ENCODE results near the gene PRKCI.

Gene PRKCI

DNA sequence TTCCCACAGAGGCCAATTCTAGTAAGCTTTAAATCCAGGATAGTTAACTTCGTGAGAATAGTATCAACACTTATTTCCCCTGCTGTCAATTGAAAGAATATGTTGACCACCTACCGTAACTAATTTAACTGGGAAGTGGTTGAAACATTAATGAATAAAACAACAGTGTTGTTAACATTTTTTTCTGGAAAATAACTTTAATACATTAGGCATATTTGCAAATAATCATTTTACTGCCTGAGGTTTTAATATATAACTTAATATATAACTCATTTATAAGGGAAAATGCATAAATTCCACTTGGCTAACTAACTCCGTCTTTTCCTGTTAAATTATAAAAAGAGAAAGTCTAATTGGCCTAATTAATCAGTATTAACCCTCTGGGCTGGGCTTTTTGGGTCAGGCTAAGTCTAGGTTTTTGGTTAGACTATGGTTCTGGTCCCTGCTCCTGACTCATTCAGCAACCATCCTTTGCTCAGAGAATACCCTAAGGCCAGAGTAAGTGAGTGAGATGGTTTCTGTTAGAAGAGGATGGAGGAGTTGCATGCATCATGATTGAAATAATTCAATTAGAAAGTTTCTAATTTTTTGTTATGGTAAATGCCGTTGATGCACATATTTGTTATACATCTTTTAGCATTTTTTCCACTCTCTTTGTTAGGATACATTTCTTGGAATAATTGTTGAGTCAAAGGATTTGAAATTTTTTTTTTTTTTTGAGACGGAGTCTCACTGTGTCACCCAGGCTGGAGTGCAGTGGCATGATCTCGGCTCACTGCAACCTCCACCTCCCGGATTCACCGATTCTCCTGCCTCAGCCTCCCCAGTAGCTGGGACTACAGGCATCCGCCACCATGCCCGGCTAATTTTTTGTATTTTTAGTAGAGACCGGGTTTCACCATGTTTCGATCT is 124.5 kb downstream of the PRKCI start:
- no peak for DNase-seq

DNA sequence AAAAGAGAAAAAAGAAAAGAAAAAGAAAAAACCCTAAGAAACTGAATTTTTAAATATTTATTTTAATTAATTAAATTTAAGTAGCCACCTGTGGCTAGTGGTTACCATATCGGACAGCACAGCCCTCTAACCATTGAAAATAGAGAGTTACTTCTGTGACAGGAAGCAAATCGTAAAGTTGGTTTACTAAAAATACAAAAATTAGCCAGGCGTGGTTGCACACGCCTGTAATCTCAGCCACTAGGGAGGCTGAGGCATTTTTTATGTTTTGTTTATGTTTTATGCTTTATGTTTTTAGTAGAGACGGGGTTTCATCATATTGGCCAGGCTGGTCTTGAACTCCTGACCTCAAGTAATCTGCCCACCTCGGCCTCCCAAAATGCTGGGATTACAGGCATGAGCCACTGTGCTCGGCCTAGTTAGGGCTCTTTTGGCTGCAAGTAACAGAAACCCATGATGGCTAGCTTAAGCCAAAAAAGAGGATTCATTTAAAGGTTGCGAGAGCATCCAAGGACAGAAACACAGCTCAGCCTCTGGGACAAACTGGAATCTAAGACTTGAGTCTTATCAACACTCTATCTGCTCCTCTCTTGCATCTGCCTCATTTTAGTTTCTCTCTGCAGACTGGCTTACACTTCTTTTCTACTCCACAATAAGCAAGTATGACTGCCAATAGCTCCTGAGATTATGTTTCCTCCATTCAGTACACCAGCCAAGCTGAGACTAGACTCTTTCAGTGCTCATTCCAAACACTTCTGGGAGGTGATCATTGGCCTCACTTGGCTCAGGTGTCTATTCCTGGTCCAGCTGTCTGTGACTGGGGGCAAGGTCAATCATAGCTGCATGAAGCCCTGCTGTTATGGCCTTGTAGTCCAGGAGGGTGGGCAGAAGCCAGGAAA is 128.5 kb downstream of the PRKCI start:
- DNase-seq = no peak

DNA sequence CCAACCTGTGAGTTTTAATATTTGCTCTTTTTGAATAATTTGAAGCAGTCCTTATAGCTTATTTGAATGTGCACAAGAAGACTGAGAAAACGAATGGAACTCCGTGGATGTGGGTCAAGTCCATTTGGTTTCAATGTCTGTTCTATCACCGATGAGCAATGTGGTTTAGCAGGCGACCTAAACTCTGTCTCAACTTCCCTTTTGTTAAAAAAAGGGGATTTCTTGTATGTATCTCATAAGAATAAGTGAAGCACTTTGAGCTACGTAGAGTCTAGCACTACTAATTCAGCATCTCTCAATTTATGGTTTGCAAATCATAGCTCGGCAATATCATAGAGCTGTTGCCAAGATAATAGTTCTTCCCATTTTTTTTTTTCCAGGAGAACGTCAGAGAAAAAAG is 130.7 kb downstream of the PRKCI start:
- DNase-seq = no peak

GRCh38 chr3:170353485-170353884 is 131.3 kb downstream of the PRKCI start:
- no peak for DNase-seq

- DNase-seq = no peak
Observed at GRCh38 chr3:170354760-170355159, 132.5 kb downstream of the PRKCI start.

All from stimulated activated CD4-positive, alpha-beta T cell treated with anti-CD3 and anti-CD28 coated beads, Interleukin-4, amount 100 ng/mL, for 24 hours (primary cell).